Measurements from ENCODE around the gene SYT12. TPM values are rescaled to one million over a fixed set of nuclear protein-coding genes. Genes with fewer than 3 reads are reported as not detected.

The SYT12 gene
- polyA plus RNA-seq, 3 donors = 0.16 to 0.23 (median 0.20) TPM

DNA sequence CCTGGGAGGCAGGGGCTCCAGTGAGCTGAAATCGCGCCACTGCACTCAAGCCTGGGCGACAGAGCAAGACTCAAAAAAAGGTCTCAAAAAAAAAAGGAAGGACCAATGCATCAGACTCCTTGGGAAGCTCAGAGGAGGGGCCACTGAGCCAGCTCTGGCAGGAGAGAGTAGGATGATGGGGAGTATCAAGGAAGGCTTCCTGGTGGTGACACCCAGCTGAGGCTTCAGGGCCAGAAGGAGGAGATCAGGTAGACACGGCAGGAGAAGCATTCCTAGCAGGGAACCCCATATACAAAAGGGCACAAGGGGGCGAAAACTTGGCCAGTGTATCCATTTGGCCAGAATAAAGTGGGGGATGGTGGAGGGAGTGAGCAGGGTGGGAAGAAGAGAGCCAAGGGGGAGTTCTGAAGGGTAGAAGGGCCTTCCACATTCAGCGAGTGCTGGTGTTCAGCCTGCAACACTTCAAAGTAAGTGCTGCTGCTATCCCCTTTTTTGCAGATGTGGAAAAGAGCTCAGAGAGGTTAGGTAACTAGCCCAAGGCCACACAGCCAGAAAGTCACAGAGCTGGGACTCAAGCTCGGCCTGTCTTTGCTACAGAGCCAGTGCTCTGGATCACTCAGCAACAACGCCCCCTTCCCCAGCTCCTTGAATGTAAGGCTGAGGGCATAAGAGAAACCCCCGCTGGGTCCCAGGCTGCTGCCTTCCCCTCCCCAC, 28.4 kb downstream of the SYT12 start:
- DNase-seq (ENCODE audit: extremely low read depth in 1 of 11, low read depth in 9 of 11, low spot score in 4 of 11) = no peak

- DNase-seq (ENCODE audit: extremely low read depth in 1 of 11, low read depth in 9 of 11, low spot score in 4 of 11) = no peak
Observed at GRCh38 chr11:67051945-67052488, 29.1 kb downstream of the SYT12 start.

- DNase-seq (ENCODE audit: extremely low read depth in 1 of 11, low read depth in 9 of 11, low spot score in 4 of 11) = no peak
Observed at GRCh38 chr11:67052891-67053290, 30.0 kb downstream of the SYT12 start.

GRCh38 chr11:67053896-67054329, 31.0 kb downstream of the SYT12 start:
- peak in 1 of 11 donors; percentile 44 for DNase-seq (ENCODE audit: extremely low read depth in 1 of 11, low read depth in 9 of 11, low spot score in 4 of 11)

DNA sequence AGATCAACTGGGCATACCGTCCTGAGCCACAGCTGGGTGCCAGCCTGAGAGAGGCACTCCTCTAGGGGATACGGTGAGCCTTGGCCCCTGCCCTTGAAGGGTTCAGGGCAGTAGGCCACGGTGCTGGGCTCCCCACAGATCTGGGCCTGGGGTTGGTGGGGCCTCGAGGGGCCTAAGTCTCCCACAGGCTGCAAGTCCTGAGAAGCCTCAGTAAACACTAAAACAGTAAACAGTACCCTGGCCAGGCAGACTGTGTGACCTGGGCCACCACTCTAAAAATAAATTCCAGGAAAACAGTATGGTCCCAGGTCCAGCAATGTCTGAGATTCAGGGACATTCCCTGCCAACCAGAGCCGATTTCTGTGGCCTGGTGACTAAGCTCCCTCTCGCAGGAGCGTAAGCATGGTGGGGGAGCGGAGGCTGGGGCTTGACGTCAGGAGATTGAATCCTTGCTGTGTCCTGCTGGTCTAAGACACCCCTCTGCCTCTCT, 31.5 kb downstream of the SYT12 start:
- no peak for DNase-seq (ENCODE audit: extremely low read depth in 1 of 11, low read depth in 9 of 11, low spot score in 4 of 11)

DNA sequence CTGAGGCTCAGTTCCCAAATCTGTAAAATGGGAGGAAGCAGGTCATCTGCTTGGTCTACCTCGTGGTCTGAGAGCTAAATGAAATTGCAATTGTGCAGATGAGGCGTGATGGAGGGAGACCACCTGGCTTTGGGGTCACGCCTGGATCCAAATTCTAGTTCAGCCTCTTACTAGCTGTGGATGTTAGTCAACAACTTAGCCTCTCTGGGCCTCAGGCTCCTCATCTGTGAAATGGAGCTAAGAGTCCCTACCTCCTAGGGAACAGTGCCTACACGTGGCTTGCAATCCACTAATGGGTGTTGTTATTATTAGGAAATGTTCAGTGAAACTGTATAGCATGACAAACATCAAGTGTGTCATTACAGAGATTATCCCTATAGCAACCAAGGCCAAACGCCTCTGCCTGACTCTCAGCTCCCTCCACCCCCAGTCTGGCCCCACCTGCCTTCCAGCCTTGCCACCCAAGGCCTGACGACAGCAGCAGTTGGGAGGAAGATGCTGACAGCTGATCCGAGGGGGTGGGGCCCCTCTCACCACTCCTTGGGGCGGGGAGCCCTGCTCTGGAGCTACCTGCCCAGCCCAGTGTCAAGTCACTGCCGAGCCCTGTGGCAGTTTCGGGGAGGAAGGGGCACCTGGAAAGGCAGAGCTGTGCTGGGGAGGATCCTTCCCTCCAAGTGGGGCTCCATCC, 32.0 kb downstream of the SYT12 start:
- DNase-seq (ENCODE audit: extremely low read depth in 1 of 11, low read depth in 9 of 11, low spot score in 4 of 11) = peak in 1 of 11 donors; percentile 56

- peak in 6 of 11 donors; percentile 57 to 69 (median 63) for DNase-seq (ENCODE audit: extremely low read depth in 1 of 11, low read depth in 9 of 11, low spot score in 4 of 11)
Observed at GRCh38 chr11:67055812-67056211, 32.9 kb downstream of the SYT12 start.

DNA sequence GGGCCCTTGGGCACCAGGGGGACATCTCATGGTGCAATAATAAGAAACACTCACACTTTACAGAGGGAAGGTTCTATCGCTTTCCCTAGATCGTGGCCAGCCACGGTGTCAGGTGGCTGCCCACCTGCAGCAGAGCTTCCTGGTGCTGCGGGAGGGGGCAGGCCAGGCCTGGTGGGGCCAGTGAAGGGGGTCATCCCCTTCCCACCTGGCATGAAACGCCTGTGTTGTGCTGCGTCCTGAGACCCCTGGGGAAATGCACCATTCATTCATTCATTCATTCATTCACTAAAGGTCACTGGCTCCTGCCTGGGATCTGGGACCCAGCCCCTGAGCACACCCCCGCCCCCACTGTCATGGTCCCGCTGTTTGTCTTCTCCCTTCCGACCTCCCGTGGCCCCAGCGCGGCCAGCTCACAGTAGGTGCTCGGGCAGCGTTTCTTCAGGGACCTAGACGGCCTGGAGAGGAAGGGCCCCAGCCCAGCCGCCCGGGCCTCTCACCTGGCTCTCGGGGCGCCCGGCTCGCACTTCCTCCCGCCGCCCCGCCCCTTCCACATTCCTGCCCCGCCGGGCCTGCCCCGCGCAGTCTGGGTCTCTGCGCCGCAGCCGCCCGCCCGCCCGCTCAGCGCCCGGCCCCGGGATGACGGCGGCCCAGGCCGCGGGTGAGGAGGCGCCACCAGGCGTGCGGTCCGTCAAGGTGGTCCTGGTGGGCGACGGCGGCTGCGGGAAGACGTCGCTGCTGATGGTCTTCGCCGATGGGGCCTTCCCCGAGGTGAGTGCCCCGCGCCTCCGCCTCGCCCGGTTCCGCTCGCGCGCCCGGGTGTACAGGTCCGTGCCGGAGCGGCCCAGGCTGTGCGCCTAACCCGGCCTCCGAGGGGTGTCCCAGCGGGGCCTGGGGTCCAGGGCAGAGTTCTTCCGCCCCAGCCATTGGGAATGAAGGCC, 33.6 kb downstream of the SYT12 start, which contains the start of gene RHOD:
Gene RHOD (plus strand): TSS at position 581 of the 938 bp plus-strand sequence. CDS start 56 bp downstream, at position 637.
- DNase-seq (ENCODE audit: extremely low read depth in 1 of 11, low read depth in 9 of 11, low spot score in 4 of 11) = peak in 2 of 11 donors; percentile 41 to 52

GRCh38 chr11:67057205-67057672, 34.3 kb downstream of the SYT12 start:
- no peak for DNase-seq (ENCODE audit: extremely low read depth in 1 of 11, low read depth in 9 of 11, low spot score in 4 of 11)

DNA sequence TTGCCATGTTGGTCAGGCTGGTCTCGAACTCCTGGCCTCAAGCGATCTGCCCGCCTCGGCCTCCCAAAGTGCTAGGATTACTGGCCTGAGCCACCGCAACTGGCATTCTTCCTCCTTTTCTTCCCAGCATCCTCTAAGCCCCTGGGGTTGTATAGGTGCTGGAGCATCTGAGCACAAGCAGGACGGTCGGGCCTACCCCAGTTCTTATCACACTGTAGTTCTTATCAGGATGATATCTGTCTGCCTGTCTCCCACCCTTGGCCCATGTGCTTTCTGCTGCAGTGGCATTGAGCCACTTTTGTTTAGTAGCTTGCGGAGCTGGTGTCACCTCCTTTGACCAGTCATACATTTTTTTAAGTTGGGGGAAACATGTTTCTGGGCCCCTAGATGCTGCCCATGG, 35.6 kb downstream of the SYT12 start:
- no peak for DNase-seq (ENCODE audit: extremely low read depth in 1 of 11, low read depth in 9 of 11, low spot score in 4 of 11)

DNA sequence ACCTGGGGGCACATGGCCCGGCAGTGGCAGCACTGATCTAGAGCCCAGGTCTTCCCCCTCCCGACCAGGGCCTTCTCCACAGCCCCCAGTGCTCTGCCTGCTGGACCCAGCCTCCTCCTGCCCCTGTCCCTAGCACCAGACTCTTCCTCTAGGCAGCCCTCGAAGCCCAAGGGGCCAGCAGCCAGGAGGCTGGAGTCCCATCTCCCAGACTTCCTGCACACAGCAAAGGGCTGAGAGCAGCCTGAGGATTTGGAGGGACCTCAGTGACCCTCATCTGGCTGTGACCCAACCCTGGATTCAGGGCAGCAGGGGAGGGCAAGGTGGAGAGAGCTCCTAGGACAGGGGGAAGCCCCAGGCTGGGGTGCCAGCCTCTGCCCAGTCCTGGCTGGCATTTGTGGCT, 36.7 kb downstream of the SYT12 start:
- DNase-seq (ENCODE audit: extremely low read depth in 1 of 11, low read depth in 9 of 11, low spot score in 4 of 11) = no peak

DNA sequence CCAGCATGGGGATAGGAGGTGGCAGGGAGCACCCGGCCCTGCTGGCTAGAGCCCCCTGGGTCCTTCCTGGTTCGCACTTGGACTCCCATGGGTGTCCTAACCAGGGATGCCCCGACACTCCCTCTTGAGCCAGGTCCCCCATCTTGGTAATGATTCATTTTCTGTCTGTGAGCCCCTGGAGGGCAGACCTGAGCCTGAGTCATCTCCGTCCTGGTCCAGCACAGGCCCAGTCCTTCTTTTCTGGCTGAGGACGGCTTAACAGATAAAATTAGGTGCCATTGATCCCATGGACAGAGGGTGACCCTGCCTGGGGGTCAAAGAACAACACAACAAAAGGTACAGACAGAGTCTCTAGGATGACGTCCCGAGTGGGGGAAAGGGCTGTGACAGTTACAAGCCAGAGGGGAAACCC, 37.2 kb downstream of the SYT12 start:
- DNase-seq (ENCODE audit: extremely low read depth in 1 of 11, low read depth in 9 of 11, low spot score in 4 of 11) = no peak

DNA sequence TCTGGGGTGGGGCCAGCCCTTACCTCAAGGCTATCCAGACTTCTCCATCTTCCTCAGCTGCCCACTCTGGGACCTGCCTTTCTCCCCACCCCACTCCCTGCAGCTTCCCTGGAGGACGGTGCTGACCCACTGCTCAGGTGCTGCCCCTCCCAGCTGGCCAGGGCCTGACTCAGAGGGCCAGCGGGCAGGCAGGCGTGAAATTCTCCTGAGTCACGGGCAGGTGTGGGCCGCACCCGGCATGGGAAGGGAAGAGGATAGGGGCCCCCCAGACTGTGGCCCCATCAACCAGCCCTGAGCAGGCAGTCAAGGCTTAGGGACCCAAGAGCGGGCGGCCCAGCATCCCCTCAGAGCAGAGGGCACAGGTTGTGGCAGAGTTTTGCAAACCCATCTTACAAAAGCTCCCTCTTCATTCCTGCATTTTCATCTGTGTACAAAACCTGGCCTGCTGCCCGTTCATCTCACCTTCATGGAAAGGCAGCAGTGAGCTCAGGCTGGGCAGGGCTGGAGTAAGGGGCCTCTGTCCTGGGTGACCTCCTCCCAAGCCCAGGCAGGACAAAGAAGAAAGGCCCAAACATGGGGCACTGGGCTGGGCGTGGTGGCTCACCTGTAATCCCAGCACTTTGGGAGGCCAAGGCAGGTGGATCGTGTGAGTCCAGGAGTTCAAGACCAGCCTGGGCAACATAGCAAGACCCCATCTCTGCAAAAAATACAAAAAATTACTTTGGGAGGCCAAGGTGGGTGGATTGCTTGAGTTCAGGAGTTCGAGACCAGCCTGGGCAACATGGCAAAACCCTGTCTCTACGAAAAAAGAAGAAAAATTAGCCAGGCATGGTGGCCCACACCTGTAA, 39.8 kb downstream of the SYT12 start:
- no peak for DNase-seq (ENCODE audit: extremely low read depth in 1 of 11, low read depth in 9 of 11, low spot score in 4 of 11)

DNA sequence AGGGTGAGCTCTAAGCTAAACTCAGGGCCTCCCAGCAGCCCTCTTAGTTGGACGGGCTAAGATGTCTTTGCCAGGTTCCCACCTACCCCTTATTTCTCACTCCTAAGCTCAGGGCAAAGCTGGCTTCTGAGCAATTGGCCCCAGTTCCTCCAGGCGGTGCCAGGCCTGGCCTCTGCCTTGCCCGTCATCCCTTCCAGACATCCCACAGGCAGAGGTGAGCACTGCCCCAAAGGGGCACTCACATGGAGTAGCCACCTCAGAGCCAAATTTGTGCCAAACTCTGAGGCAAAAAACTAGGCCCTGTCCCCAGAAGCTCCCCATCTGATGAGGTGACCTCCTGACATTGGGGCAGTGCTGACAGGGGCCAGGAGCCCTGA, 43.4 kb downstream of the SYT12 start:
- DNase-seq (ENCODE audit: extremely low read depth in 1 of 11, low read depth in 9 of 11, low spot score in 4 of 11) = no peak

DNA sequence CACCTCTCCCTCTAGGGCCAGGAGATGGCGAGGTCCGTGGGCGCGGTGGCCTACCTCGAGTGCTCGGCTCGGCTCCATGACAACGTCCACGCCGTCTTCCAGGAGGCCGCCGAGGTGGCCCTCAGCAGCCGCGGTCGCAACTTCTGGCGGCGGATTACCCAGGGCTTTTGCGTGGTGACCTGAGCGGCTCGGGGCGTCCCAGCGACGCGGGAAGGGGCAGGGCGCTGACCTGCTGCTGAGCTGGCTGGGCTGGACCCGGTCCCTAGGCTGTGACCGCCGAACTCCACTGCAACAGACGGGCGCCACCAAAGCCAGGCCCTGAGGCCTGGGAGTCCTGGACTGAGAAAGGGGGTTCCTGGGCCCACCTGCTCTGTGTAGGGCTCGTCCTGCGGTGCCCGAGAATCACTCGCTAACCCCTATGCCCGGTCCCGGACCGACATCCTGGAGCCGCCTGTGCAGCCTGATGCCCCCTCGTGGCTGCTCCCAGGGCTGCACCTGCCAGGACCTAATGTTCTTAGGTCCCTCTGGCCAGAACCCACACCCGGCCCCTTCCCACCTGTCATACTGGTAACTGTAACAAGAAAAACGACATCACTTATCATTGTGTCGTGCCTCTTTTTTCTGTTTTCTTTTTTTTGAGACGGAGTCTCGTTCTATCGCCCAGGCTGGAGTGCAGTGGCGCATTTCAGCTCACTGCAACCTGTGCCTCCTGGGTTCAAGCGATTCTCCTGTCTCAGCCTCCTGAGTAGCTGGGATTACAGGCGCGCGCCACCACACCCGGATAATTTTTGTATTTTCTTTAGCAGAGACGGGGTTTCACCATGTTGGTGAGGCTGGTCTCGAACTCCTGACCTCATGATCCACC, 48.7 kb downstream of the SYT12 start:
- peak in 3 of 11 donors; percentile 54 to 65 (median 63) for DNase-seq (ENCODE audit: extremely low read depth in 1 of 11, low read depth in 9 of 11, low spot score in 4 of 11)

- DNase-seq (ENCODE audit: extremely low read depth in 1 of 11, low read depth in 9 of 11, low spot score in 4 of 11) = no peak
Observed at GRCh38 chr11:67072295-67072694, 49.4 kb downstream of the SYT12 start.

GRCh38 chr11:67073908-67074307, 51.0 kb downstream of the SYT12 start:
- DNase-seq (ENCODE audit: extremely low read depth in 1 of 11, low read depth in 9 of 11, low spot score in 4 of 11) = no peak
